Muscle of leg (tissue), 16 donors: ENCODE data around the gene ABHD17C. TPM values are rescaled to one million over a fixed set of nuclear protein-coding genes. Genes with fewer than 3 reads are reported as not detected.
"Not testable (repeated sequence)": the region's sequence is repeated elsewhere in the genome, so short reads cannot be mapped to it uniquely, and the experiment has no call there.

ENCODE experiments used
- DNase-seq: peaks from one replicate; pipeline ENCODE4 v3.0.0; 2013
- H3K27ac ChIP-seq: one replicate; pipeline ENCODE4 v1.5.1; 2013; ENCODE audit warnings: mild to moderate bottlenecking, low read length, control low read depth
- H3K27me3 ChIP-seq: one replicate; pipeline ENCODE4 v1.6.1; 2013; ENCODE audit warnings: low read length; ENCODE audit not compliant: control insufficient read depth, insufficient read depth
- H3K36me3 ChIP-seq: one replicate; pipeline ENCODE4 v1.6.1; 2013; ENCODE audit warnings: low read length; ENCODE audit not compliant: control insufficient read depth, insufficient read depth
- H3K4me1 ChIP-seq: one replicate; pipeline ENCODE4 v1.6.1; 2013; ENCODE audit warnings: low read length; ENCODE audit not compliant: control insufficient read depth, insufficient read depth
- H3K4me3 ChIP-seq: one replicate; pipeline ENCODE4 v1.5.1; 2013; ENCODE audit warnings: low read length, control low read depth
- H3K9me3 ChIP-seq: replicated peaks from 2 replicates; pipeline ENCODE4 v1.6.1; 2013; ENCODE audit warnings: low read depth, low read length; ENCODE audit not compliant: control insufficient read depth
- whole genome bisulfite sequencing: methylation state at CpG from one replicate; pipeline ENCODE4 v1.1.5; 2013; ENCODE audit warnings: missing lambda C conversion rate; ENCODE audit not compliant: insufficient coverage; 5-methylcytosine and 5-hydroxymethylcytosine counted together
- long read RNA-seq, 11 donors: transcript quantifications; one replicate each; lab custom pipeline, GENCODE V29; 2026
- polyA plus RNA-seq, 8 donors: library from polyadenylated mRNA; unstranded; fragments of 120-200 nt; gene quantifications; one replicate each; pipeline versions ENCODE4 v1.2.1 to v1.2.3, GENCODE V29; 2013; ENCODE audit warnings: inconsistent platforms in 1 of 8, low replicate concordance in 1 of 8; ENCODE audit not compliant: insufficient read length in 8 of 8, insufficient read depth in 1 of 8
- total RNA-seq: library from RNA; stranded (reverse); fragments of 120-200 nt; gene quantifications from one replicate; pipeline ENCODE4 v1.2.4, GENCODE V29; 2013

Gene ABHD17C
- 2.2 TPM for total RNA-seq
- 1 to 10 TPM; 5.1 to 10.0 (median 8.2) TPM for polyA plus RNA-seq
- long read RNA-seq, donor 1, partial matches to known transcripts: 0 of 3 reads
- long read RNA-seq, donor 1, other reads (novel, unspliced or antisense): 0 of 3 reads
- long read RNA-seq, donor 2, partial matches to known transcripts: 0 of 1 reads
- long read RNA-seq, donor 2, other reads (novel, unspliced or antisense): 0 of 1 reads
- long read RNA-seq, donor 3, partial matches to known transcripts: 0 of 3 reads
- long read RNA-seq, donor 3, other reads (novel, unspliced or antisense): 0 of 3 reads
- long read RNA-seq, donor 4, partial matches to known transcripts: 0 of 2 reads
- long read RNA-seq, donor 4, other reads (novel, unspliced or antisense): 0 of 2 reads
- long read RNA-seq, donor 5, transcript ABHD17C-201 (3 exons, 2,368 nt): major isoform, 5 of 5 reads
- long read RNA-seq, donor 5, partial matches to known transcripts: 0 of 5 reads
- long read RNA-seq, donor 5, other reads (novel, unspliced or antisense): 0 of 5 reads
- long read RNA-seq, donor 6, partial matches to known transcripts: 0 of 4 reads
- long read RNA-seq, donor 6, other reads (novel, unspliced or antisense): 0 of 4 reads
- long read RNA-seq, donor 7, transcript ABHD17C-201 (3 exons, 2,368 nt): major isoform, 6 of 6 reads
- long read RNA-seq, donor 7, partial matches to known transcripts: 0 of 6 reads
- long read RNA-seq, donor 7, other reads (novel, unspliced or antisense): 0 of 6 reads
- long read RNA-seq, donor 8, partial matches to known transcripts: 0 of 1 reads
- long read RNA-seq, donor 8, other reads (novel, unspliced or antisense): 0 of 1 reads
- long read RNA-seq, donor 9: 0 reads
- long read RNA-seq, donor 10, partial matches to known transcripts: 0 of 3 reads
- long read RNA-seq, donor 10, other reads (novel, unspliced or antisense): 0 of 3 reads
- long read RNA-seq, donor 11, partial matches to known transcripts: 0 of 1 reads
- long read RNA-seq, donor 11, other reads (novel, unspliced or antisense): 0 of 1 reads

DNA sequence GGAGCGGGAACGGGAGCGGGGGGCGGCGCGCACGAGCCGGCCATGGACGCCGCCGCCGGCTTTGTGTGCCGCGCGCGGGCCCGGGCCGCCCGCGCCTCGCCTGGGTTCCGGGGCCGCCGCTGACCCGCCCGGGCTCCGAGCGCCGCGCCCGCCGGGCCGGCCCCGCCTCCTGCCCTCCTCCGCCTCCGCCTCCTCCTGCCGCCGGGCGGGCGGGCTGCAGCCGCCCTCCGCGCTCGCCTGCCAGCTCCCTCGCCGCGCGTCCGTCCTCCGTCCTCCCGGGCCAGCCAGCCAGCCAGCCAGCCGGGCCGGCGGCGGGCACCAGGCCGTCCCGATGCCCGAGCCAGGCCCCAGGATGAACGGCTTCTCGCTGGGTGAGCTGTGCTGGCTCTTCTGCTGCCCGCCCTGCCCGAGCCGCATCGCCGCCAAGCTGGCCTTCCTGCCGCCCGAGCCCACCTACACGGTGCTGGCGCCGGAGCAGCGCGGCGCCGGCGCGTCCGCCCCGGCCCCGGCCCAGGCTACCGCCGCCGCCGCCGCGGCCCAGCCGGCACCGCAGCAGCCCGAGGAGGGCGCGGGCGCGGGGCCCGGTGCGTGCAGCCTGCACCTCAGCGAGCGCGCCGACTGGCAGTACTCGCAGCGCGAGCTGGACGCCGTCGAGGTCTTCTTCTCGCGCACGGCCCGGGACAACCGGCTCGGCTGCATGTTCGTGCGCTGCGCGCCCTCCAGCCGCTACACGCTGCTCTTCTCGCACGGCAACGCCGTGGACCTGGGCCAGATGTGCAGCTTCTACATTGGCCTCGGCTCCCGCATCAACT, at the start of gene ABHD17C:
Gene ABHD17C (plus strand): TSS at position 212 of the 812 bp plus-strand sequence. CDS start 120 bp downstream, at position 332.
- H3K4me1 ChIP-seq: peaks cover 20% of the 10 kb centered on the region
- H3K27ac ChIP-seq: peak within 1 kb of the TSS; percentile 57
- H3K27me3 ChIP-seq: peaks cover 5% of the 10 kb centered on the region
- H3K36me3 ChIP-seq: no peaks in the 10 kb centered on the region
- WGBS: under 1% methylated on average over 122 of the region's 122 CpGs
- peak within 1 kb of the TSS; percentile 71 for H3K4me3 ChIP-seq
- H3K9me3 ChIP-seq: no peaks in the 10 kb centered on the region
- peak; percentile 77 for DNase-seq

DNA sequence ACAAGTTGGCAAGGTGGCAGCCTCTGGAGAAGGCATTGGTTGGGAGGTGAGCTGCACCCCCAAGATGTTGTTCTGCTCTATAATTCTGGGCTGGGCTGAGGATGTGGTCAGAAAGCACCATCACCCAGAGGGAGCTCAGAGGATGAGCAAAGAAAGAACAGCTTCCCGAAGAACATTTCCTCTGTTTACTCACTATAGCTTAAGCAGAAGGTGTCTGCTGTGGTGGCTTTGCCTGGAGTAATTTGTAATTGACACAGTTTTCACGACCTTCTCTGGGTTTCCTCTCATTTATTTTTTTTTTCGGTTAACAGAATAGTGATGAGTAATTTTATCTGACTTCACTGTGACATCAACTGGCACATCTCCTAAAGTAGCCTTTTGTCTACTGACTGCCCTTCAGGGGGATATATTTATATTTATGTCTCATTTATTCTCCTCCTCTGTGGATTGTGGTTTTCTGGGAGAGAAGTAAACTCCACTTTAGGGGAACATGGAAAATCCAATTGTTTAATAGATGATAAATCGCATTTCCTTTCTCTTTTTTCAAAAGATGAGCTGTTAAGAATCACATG, 49.5 kb upstream of the ABHD17C start:
- peaks cover 2% of the 10 kb centered on the region for H3K9me3 ChIP-seq
- H3K4me3 ChIP-seq: no peak overlapping the region
- H3K4me1 ChIP-seq: no peaks in the 10 kb centered on the region
- WGBS: no CpG with 5 or more reads among the region's 4 CpGs
- H3K27me3 ChIP-seq: no peaks in the 10 kb centered on the region
- no peak overlapping the region for H3K27ac ChIP-seq
- no peaks in the 10 kb centered on the region for H3K36me3 ChIP-seq
- DNase-seq: no peak

DNA sequence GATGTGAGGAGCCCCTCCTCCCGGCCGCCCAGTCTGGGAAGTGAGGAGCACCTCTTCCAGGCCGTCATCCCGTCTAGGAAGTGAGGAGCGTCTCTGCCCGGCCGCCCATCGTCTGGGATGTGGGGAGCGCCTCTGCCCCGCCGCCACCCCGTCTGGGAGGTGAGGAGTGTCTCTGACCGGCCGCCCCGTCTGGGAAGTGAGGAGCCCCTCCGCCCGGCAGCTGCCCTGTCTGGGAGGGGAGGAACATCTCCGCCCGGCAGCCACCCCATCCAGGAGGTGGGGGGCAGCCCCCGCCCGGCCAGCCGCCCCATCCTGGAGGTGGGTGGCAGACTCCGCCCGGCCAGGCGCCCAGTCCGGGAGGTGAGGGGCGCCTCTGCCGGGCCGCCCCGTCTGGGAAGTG, 47.7 kb upstream of the ABHD17C start:
- 97% methylated on average over 26 of the region's 30 CpGs for WGBS
- not testable (repeated sequence) for H3K4me3 ChIP-seq, DNase-seq, H3K27me3 ChIP-seq, H3K36me3 ChIP-seq, H3K9me3 ChIP-seq, H3K27ac ChIP-seq, H3K4me1 ChIP-seq

DNA sequence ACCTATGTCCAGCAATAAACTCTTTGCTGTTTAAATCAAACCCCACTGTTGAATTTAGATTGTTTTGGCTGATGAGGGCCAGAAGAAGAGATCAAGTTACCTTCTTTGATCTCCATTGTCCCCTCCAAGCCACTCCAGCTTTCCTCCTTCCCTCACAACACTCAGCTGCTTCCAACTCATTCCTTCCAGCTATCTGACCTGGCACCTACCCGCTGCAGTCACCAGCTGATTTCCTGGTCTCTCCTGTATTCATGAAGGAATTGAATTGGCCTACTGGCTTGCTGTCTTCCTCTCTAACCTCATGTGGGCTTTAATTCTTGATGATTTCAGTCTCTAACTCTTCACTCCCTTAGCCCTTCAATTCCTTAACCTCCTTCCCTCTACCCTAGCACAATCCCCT, 40.8 kb upstream of the ABHD17C start:
- Histone ChIP-seq H3K4me3 (no peak overlapping the region), H3K36me3 (no peaks in the 10 kb centered on the region), H3K9me3 (peaks cover 9% of the 10 kb centered on the region), H3K27me3 (no peaks in the 10 kb centered on the region), H3K4me1 (no peaks in the 10 kb centered on the region), H3K27ac (no peak overlapping the region)
- no CpG with 5 or more reads among the region's 1 CpG for WGBS
- DNase-seq: no peak

DNA sequence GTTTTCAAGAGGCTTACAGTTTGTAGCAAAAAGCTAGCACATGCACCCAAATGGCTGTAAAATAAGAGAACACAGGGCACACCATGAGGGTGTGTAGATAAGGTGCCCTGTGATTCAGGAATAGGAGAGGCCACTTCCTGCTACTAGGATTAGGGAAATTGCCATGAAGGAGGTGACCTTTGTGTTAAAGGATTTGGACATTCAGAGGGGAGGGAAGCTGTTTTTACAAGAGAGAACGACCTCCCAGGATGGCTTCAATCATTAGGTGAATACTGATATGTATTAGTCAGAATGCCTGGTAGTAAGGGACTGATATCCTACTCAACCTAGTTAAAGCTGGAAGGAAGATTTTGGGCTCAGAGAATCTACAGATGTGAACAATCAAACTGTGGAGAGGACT, 35.7 kb upstream of the ABHD17C start:
- no peak for DNase-seq
- no peaks in the 10 kb centered on the region for H3K9me3 ChIP-seq
- H3K36me3 ChIP-seq: no peaks in the 10 kb centered on the region
- no peaks in the 10 kb centered on the region for H3K27me3 ChIP-seq
- H3K4me1 ChIP-seq: no peaks in the 10 kb centered on the region
- no peak overlapping the region for H3K4me3 ChIP-seq
- H3K27ac ChIP-seq: no peak overlapping the region
- no CpG with 5 or more reads among the region's 1 CpG for WGBS

DNA sequence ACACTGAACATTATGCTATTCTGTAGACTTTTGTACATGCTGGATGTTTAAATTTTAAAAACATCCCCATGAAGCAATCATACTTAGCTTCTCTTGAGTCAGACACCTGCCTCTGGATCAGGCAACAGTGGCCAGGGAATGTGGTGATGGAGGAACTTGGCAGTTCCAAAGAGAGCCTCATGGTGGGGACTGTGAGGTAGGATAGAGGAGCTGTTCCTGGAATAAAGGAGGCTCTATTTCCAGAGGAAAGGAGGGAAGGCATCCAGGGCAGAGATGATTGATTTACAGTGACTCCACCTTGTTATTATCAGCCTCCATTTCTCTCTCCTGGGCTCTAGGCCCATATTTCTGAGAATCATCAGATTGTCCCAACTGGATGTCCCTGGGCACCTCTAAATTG, 35.0 kb upstream of the ABHD17C start:
- H3K36me3 ChIP-seq: no peaks in the 10 kb centered on the region
- no peaks in the 10 kb centered on the region for H3K9me3 ChIP-seq
- H3K27ac ChIP-seq: no peak overlapping the region
- H3K4me1 ChIP-seq: no peaks in the 10 kb centered on the region
- peak; percentile 37 for DNase-seq
- no peaks in the 10 kb centered on the region for H3K27me3 ChIP-seq
- H3K4me3 ChIP-seq: no peak overlapping the region

DNA sequence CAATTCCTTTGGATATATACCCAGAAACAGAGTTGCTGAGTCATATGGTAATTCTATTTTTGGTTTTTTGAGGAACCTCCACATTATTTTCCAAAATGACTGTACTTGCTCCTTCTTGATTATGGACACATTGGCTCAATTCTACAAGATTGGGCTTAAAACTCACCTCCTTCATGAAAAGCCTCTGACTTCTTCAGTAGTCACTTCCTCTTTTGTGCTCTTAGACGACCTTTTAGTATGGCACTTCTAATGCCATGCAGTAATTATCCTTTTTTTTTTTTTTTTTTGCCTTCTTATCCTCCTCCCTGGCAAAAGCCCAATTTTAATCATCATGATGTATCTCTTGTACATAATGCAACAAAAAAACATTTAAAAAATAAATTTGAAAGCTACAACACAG, 33.0 kb upstream of the ABHD17C start:
- Histone ChIP-seq H3K27ac (no peak overlapping the region), H3K9me3 (no peaks in the 10 kb centered on the region), H3K4me3 (no peak overlapping the region), H3K27me3 (no peaks in the 10 kb centered on the region), H3K36me3 (no peaks in the 10 kb centered on the region), H3K4me1 (no peaks in the 10 kb centered on the region)
- WGBS: no CpG with 5 or more reads among the region's 1 CpG
- no peak for DNase-seq

DNA sequence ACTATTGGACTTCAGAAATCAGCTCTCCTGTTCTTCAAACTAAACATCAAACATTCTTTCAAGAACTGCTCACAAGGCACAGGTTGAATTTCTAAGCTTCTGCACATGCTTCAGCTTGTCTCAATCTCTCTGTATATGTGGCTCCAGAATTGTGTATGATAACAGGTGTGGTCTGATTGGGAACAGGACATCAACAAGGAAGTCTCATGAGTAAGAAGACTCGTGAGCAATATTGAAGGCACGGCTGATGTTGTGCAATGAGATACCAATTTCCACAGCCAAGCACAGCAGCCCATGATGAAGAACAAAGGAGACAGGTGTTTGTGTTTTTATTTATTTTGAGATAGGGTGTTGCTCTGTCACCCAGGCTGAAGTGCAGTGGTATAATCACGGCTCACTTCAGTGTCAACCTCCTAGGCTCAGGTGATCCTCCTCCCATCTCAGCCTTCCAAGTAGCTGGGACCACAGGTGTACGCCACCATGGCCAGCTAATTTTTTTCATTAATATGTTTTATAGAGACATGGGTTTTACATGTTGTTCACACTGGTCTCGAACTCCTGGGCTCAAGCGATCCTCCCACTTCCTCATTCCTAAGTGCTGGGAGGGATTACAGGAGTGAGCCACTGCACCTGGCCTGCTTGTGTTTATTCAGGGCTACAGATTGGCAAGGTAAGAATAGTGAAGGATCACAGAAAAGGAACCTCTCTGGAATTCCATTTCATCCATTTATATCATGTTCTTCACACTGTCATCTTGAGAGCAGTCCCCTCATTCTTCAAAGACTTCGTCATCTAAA, 32.2 kb upstream of the ABHD17C start:
- no peaks in the 10 kb centered on the region for H3K27me3 ChIP-seq
- no peak for DNase-seq
- 94% methylated on average over 2 of the region's 7 CpGs for WGBS
- no peaks in the 10 kb centered on the region for H3K36me3 ChIP-seq
- H3K9me3 ChIP-seq: no peaks in the 10 kb centered on the region
- no peak overlapping the region for H3K27ac ChIP-seq
- no peak overlapping the region for H3K4me3 ChIP-seq
- H3K4me1 ChIP-seq: no peaks in the 10 kb centered on the region

DNA sequence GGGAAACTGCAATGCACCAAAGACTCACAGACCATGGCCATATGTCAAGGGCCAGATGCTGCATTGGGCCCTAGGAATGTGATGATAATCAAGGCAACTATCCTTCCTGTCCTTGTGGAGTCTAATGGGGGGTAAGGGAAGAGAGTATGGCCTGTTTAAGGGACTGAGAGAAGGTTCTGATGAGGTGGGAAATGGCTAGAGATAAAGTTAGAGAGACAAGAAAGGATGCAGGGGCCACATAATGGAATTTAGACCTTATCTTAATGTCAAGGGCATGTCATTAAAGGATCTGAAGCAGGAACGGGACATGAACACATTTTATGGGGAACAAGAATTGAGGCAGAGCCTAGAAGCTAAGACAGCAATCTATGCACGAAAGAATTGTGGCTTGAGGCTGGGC, 30.0 kb upstream of the ABHD17C start:
- 33% methylated on average over 1 of the region's 2 CpGs for WGBS
- H3K27me3 ChIP-seq: no peaks in the 10 kb centered on the region
- DNase-seq: no peak
- H3K9me3 ChIP-seq: no peaks in the 10 kb centered on the region
- no peak overlapping the region for H3K4me3 ChIP-seq
- no peaks in the 10 kb centered on the region for H3K4me1 ChIP-seq
- no peaks in the 10 kb centered on the region for H3K36me3 ChIP-seq
- no peak overlapping the region for H3K27ac ChIP-seq
